ENCODE data around the gene AK5. TPM values are rescaled to one million over a fixed set of nuclear protein-coding genes. Genes with fewer than 3 reads are reported as not detected.

AK5 gene
- total and polyA plus RNA-seq, 2 of the 4 experiments (the other 2 are of a cell fraction), result 22.5 to 25.8 TPM

DNA sequence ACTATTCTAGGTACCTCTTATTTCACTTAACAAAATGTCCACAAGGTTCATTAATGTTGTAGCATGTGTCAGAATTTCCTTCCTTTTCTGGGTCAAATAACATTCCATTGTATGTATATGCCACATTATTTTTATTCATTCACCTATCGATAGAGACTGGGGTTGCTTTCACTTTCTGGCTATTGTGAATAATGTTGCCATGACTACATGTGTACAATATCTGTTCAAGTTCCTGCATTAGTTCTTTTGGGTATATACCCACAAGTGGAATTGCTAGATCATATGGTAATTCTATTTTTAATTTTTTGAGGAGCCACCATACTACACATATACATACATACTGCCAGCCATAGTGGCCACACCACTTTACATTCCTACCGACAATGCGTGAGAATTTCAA is 242.2 kb downstream of the AK5 start:
- Histone ChIP-seq H3K14ac (replicated peaks; ENCODE audit: low read depth, low read length) (no peak overlapping the region), H3K27ac (ENCODE audit: insufficient read depth, low read length) (no peak overlapping the region), H3K4me2 (ENCODE audit: low read depth, low read length) (no peak overlapping the region), H2AK5ac (ENCODE audit: low read depth, low read length) (no peak overlapping the region), H2BK5ac (ENCODE audit: low read depth, low read length, poor library complexity, severe bottlenecking) (no peak overlapping the region), H3K9ac (ENCODE audit: low read depth, low read length) (no peak overlapping the region), H3K36me3 (ENCODE audit: control insufficient read depth, insufficient read depth, low read length) (peaks cover 6% of the 10 kb centered on the region), H2BK120ac (ENCODE audit: low read depth, low read length) (no peak overlapping the region), H2BK20ac (ENCODE audit: low read depth, low read length) (no peak overlapping the region), H4K91ac (ENCODE audit: insufficient read depth, low read depth, low read length) (no peak overlapping the region), H2AK9ac (replicated peaks; ENCODE audit: low read depth, low read length, poor library complexity) (no peak overlapping the region), H3K4me3 (ENCODE audit: insufficient read depth, low read depth, low read length) (no peak overlapping the region), H3K18ac (ENCODE audit: low read depth, low read length) (no peak overlapping the region), H3K56ac (ENCODE audit: extremely low read depth, insufficient read depth, low read length) (no peak overlapping the region), H4K5ac (ENCODE audit: low read depth, low read length) (no peak overlapping the region), H3K9me3 (ENCODE audit: control insufficient read depth, insufficient read depth, low read length) (no peaks in the 10 kb centered on the region), H3K4me1 (ENCODE audit: control insufficient read depth, insufficient read depth, low read length) (no peaks in the 10 kb centered on the region), H2AFZ (replicated peaks; ENCODE audit: low read length, poor library complexity) (no peak overlapping the region), H2BK15ac (ENCODE audit: low read depth, low read length) (no peak overlapping the region), H3K27me3 (ENCODE audit: control insufficient read depth, insufficient read depth, low read length) (no peaks in the 10 kb centered on the region), H4K20me1 (ENCODE audit: insufficient read depth, low read length) (no peaks in the 10 kb centered on the region), H4K8ac (ENCODE audit: low read depth in 2 of 2, low read length in 2 of 2) (no peak overlapping the region), H3K79me1 (ENCODE audit: low read depth in 1 of 2, low read length in 2 of 2) (peaks cover 0 to 8% of the 10 kb centered on the region in 2 experiments; a peak in 1 of 4 replicates), H3K23ac (ENCODE audit: low read depth, low read length) (no peak overlapping the region), H3K4ac (ENCODE audit: low read depth, low read length) (no peak overlapping the region), H3K9me1 (ENCODE audit: insufficient read depth, low read length) (no peaks in the 10 kb centered on the region; the same call in none of the 2 replicates)
- POLR2A ChIA-PET (ENCODE audit: unreplicated experiment), result no interaction called here
- CTCF ChIA-PET, result interaction anchor here (0.9 kb wide), 1 partner anchor 15 kb away, joined by 3 read pairs; no protein-coding TSS in a partner anchor
- WGBS, 2 experiments (ENCODE audit: extremely low coverage in 2 of 2, insufficient read length in 1 of 2), result no CpG with 5 or more reads among the region's 3 CpGs
- TF ChIP-seq, protein P1, sequence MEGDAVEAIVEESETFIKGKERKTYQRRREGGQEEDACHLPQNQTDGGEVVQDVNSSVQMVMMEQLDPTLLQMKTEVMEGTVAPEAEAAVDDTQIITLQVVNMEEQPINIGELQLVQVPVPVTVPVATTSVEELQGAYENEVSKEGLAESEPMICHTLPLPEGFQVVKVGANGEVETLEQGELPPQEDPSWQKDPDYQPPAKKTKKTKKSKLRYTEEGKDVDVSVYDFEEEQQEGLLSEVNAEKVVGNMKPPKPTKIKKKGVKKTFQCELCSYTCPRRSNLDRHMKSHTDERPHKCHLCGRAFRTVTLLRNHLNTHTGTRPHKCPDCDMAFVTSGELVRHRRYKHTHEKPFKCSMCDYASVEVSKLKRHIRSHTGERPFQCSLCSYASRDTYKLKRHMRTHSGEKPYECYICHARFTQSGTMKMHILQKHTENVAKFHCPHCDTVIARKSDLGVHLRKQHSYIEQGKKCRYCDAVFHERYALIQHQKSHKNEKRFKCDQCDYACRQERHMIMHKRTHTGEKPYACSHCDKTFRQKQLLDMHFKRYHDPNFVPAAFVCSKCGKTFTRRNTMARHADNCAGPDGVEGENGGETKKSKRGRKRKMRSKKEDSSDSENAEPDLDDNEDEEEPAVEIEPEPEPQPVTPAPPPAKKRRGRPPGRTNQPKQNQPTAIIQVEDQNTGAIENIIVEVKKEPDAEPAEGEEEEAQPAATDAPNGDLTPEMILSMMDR (conservative IDR thresholded peaks at IDR 0.05; ENCODE audit: low read depth, low read length), result no peak
- TF ChIP-seq CEBPB (IDR thresholded peaks at IDR 0.05; ENCODE audit: low read depth, low read length), result no peak
- no peak for TF ChIP-seq MXI1 (IDR thresholded peaks at IDR 0.05; ENCODE audit: borderline replicate concordance, low read depth, low read length)
- TF ChIP-seq, protein P2, sequence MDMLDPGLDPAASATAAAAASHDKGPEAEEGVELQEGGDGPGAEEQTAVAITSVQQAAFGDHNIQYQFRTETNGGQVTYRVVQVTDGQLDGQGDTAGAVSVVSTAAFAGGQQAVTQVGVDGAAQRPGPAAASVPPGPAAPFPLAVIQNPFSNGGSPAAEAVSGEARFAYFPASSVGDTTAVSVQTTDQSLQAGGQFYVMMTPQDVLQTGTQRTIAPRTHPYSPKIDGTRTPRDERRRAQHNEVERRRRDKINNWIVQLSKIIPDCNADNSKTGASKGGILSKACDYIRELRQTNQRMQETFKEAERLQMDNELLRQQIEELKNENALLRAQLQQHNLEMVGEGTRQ (IDR thresholded peaks at IDR 0.05; ENCODE audit: low read depth, low read length), result no peak
- TF ChIP-seq RAD21 (IDR thresholded peaks at IDR 0.05; ENCODE audit: low read length), result no peak
- no peak for TF ChIP-seq SMC3 (IDR thresholded peaks at IDR 0.05; ENCODE audit: low read depth, low read length)
- no peak for TF ChIP-seq MAFK (IDR thresholded peaks at IDR 0.05; ENCODE audit: low read depth, low read length)
- no peak for TF ChIP-seq CHD1 (IDR thresholded peaks at IDR 0.05; ENCODE audit: low read depth, low read length)
- no peak for TF ChIP-seq RFX5 (IDR thresholded peaks at IDR 0.05; ENCODE audit: low read depth, low read length)
- TF ChIP-seq POLR2A (IDR thresholded peaks at IDR 0.05; ENCODE audit: low read depth, low read length), result no peak
- TF ChIP-seq, protein P3, sequence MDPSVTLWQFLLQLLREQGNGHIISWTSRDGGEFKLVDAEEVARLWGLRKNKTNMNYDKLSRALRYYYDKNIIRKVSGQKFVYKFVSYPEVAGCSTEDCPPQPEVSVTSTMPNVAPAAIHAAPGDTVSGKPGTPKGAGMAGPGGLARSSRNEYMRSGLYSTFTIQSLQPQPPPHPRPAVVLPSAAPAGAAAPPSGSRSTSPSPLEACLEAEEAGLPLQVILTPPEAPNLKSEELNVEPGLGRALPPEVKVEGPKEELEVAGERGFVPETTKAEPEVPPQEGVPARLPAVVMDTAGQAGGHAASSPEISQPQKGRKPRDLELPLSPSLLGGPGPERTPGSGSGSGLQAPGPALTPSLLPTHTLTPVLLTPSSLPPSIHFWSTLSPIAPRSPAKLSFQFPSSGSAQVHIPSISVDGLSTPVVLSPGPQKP (IDR thresholded peaks at IDR 0.05; ENCODE audit: borderline replicate concordance, low read depth, low read length), result no peak
- TF ChIP-seq FOS (IDR thresholded peaks at IDR 0.05; ENCODE audit: low read depth, low read length), result no peak
- TF ChIP-seq MAZ (IDR thresholded peaks at IDR 0.05; ENCODE audit: borderline replicate concordance, low read depth, low read length), result no peak
- TF ChIP-seq NFE2L2 (IDR thresholded peaks at IDR 0.05; ENCODE audit: low read depth, low read length), result no peak
- no peak for TF ChIP-seq RCOR1 (IDR thresholded peaks at IDR 0.05; ENCODE audit: insufficient replicate concordance, low read length)
- TF ChIP-seq BHLHE40 (IDR thresholded peaks at IDR 0.05; ENCODE audit: low read depth, low read length), result no peak
- in situ Hi-C loops (cut with MboI; ENCODE audit: low sequenced_read_pairs), result no loop called here
- no peak for ATAC-seq (ENCODE audit: low read depth)
- no TSS peak for BruUV-seq (replicated peaks)
- intact Hi-C loops (cut with micrococcal nuclease), result no loop called here
- no peak for DNase-seq
- dilution Hi-C loops (cut with HindIII; ENCODE audit: low sequenced_read_pairs, unreplicated experiment), result no loop called here
